SK-N-SH (cell line): ENCODE results near the gene DHRS4L2. TPM values are rescaled to one million over a fixed set of nuclear protein-coding genes. Genes with fewer than 3 reads are reported as not detected.
"Not testable (repeated sequence)": the region's sequence is repeated elsewhere in the genome, so short reads cannot be mapped to it uniquely, and the experiment has no call there.

Source experiments
- CTCF ChIA-PET: fragments of 300-600, 350-600 bp; formaldehyde crosslinking; extraction: SDS; loops from one replicate; lab custom pipeline; 2021; lab: Yijun Ruan, JAX
- POLR2A ChIA-PET: fragments of 350-600 bp; sonication (Branson Sonifier 250); formaldehyde crosslinking; extraction: SDS; loops from one replicate; lab custom pipeline; 2020; ENCODE audit warnings: antibody characterized with exemption, inconsistent platforms; lab: Yijun Ruan, JAX
- DNase-seq: peaks from one replicate; pipeline ENCODE4 v3.0.0; 2012
- H2AFZ ChIP-seq: fragments of 200-600 bp; sonication (generic); 2 replicates; pipeline ENCODE4 v1.8.1; 2016; ENCODE audit warnings: antibody characterized with exemption, mild to moderate bottlenecking, low read depth
- H3F3A ChIP-seq: fragments of 200-600 bp; sonication (generic); replicated peaks from 2 replicates; pipeline ENCODE3; 2016; ENCODE audit warnings: antibody characterized with exemption, mild to moderate bottlenecking; ENCODE audit not compliant: insufficient read depth
- H3K27ac ChIP-seq, 2 experiments: fragments of 200-500 bp in 1 of 2; fragments of 200-600 bp in 1 of 2; sonication (Bioruptor generic) in 1 of 2; sonication (generic), shearing (Covaris generic) in 1 of 2; 2 replicates each; pipeline versions ENCODE4 v1.5.1 to v1.6.1; 2014 to 2016; ENCODE audit warnings: low read depth in 2 of 2, inconsistent platforms in 1 of 2, low read length in 1 of 2, mild to moderate bottlenecking in 1 of 2, mixed read lengths in 1 of 2
- H3K27me3 ChIP-seq: fragments of 200-600 bp; sonication (generic), shearing (Covaris generic); 2 replicates; pipeline ENCODE4 v1.6.1; 2016; ENCODE audit warnings: mixed run types; ENCODE audit not compliant: insufficient read depth
- H3K36me3 ChIP-seq, 2 experiments: fragments of 200-500 bp in 1 of 2; fragments of 200-600 bp in 1 of 2; sonication (Bioruptor generic) in 1 of 2; sonication (generic) in 1 of 2; replicated peaks in 1 of 2; 2 replicates each; pipeline versions ENCODE3 to v1.5.1; 2014 to 2016; ENCODE audit warnings: low read length in 1 of 2, mild to moderate bottlenecking in 1 of 2; ENCODE audit not compliant: insufficient read depth in 2 of 2, control insufficient read depth in 1 of 2
- H3K4me1 ChIP-seq, 2 experiments: fragments of 200-500 bp in 1 of 2; fragments of 200-600 bp in 1 of 2; sonication (Bioruptor generic) in 1 of 2; sonication (generic), shearing (Covaris generic) in 1 of 2; 2 replicates each; pipeline versions ENCODE4 v1.5.1 to v1.6.1; 2014 to 2016; ENCODE audit warnings: low read depth in 1 of 2, low read length in 1 of 2, mixed run types in 1 of 2; ENCODE audit not compliant: insufficient read depth in 2 of 2, control insufficient read depth in 1 of 2
- H3K4me2 ChIP-seq: fragments of 200-600 bp; sonication (generic), shearing (Covaris generic); 2 replicates; pipeline ENCODE4 v1.6.1; 2017; ENCODE audit warnings: mixed run types
- H3K4me3 ChIP-seq, 2 experiments: fragments of 200-500 bp in 1 of 2; fragments of 200-600 bp in 1 of 2; sonication (Bioruptor generic) in 1 of 2; sonication (generic), shearing (Covaris generic) in 1 of 2; 2 replicates each; pipeline versions ENCODE4 v1.5.1 to v1.8.1; 2014 to 2016; ENCODE audit warnings: low read depth in 2 of 2, inconsistent platforms in 1 of 2, low read length in 1 of 2, mild to moderate bottlenecking in 1 of 2, mixed read lengths in 1 of 2, moderate library complexity in 1 of 2
- H3K79me2 ChIP-seq: fragments of 200-600 bp; sonication (generic); 2 replicates; pipeline ENCODE4 v1.8.1; 2017; ENCODE audit warnings: mild to moderate bottlenecking; ENCODE audit not compliant: insufficient read depth
- H3K9ac ChIP-seq: fragments of 200-600 bp; sonication (generic); 2 replicates; pipeline ENCODE4 v1.6.1; 2017; ENCODE audit warnings: mixed run types
- H3K9me2 ChIP-seq: fragments of 200-600 bp; sonication (generic); 2 replicates; pipeline ENCODE4 v1.6.1; 2017; ENCODE audit warnings: mixed run types
- H3K9me3 ChIP-seq: fragments of 200-600 bp; sonication (generic); 2 replicates; pipeline ENCODE4 v1.6.1; 2017; ENCODE audit warnings: mixed run types, mild to moderate bottlenecking, moderate library complexity
- H4K20me1 ChIP-seq: fragments of 200-600 bp; sonication (generic); 2 replicates; pipeline ENCODE4 v1.6.1; 2017; ENCODE audit warnings: mild to moderate bottlenecking, mixed run types; ENCODE audit not compliant: insufficient read depth
- WGBS: methylation state at CpG from one replicate; pipeline ENCODE4 v1.1.6; 2017; ENCODE audit warnings: low lambda C conversion rate; 5-methylcytosine and 5-hydroxymethylcytosine counted together
- polyA plus RNA-seq, 3 experiments: library from polyadenylated mRNA; depleted of rRNA; stranded (reverse); fragments of >200 nt; gene quantifications; 2 replicates each; pipeline ENCODE4 v1.2.3, GENCODE V29; 2012
- TF ChIP-seq, protein P1 (sequence below): fragments of 200-600 bp; sonication (generic); IDR thresholded peaks from 2 replicates; pipeline ENCODE4 v1.6.1; 2017; ENCODE audit warnings: antibody characterized with exemption, mild to moderate bottlenecking, moderate library complexity

DHRS4L2 gene
- polyA plus RNA-seq, 1 of the 3 experiments (the other 2 are of a cell fraction) = 14.6 TPM

DNA sequence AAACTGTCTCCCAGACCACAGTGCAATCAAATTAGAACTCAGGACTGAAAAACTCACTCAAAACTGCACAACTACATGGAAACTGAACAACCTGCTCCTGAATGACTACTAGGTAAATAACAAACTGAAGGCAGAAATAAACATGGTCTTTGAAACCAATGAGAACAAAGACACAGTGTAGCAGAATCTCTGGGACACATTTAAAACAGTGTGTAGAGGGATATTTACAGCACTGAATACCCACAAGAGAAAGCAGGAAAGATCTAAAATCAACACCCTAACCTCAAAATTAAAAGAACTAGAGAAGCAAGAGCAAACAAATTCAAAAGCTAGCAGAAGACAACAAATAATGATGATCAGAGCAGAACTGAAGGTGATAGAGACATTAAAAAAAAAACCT lies 14.7 kb upstream of the DHRS4L2 start:
- H3K4me3 ChIP-seq, H4K20me1 ChIP-seq, H3K36me3 ChIP-seq, H3K9me3 ChIP-seq, H3K27ac ChIP-seq, H3K4me1 ChIP-seq, H3K9ac ChIP-seq, H3K4me2 ChIP-seq, H3K27me3 ChIP-seq, POLR2A ChIA-PET, H3K9me2 ChIP-seq, DNase-seq, H3K79me2 ChIP-seq, H2AFZ ChIP-seq, H3F3A ChIP-seq: not testable (repeated sequence)
- CTCF ChIA-PET = interaction anchor here (1.7 kb wide), 1 partner anchor 84 kb away, joined by 4 read pairs; no protein-coding TSS in a partner anchor

DNA sequence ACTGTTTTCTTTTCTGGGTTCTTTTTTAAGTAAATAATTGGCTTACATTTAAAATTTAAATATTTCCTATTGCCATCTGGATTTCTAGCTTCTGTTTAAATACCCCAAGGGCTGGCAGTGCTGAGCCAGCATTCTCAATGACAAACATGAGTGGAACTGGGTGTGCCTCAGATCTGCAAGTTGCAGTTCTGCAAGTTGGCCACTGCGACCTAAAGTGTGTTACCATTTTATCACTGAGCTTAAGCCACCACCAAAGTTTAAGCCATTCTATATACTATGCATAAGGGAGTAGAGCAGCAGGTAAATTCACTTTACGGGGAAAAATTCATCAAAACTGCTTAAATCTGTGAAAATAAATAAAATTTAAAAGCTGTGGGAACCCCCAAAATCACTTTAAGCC lies 11.5 kb upstream of the DHRS4L2 start:
- CTCF ChIA-PET, H4K20me1 ChIP-seq, POLR2A ChIA-PET, H3K4me1 ChIP-seq, H3K4me3 ChIP-seq, H3K36me3 ChIP-seq, DNase-seq, H2AFZ ChIP-seq, H3K27me3 ChIP-seq, H3K4me2 ChIP-seq, H3K9ac ChIP-seq, H3K9me2 ChIP-seq, H3K27ac ChIP-seq, H3F3A ChIP-seq, H3K9me3 ChIP-seq, H3K79me2 ChIP-seq: not testable (repeated sequence)
- TF ChIP-seq, protein P1, sequence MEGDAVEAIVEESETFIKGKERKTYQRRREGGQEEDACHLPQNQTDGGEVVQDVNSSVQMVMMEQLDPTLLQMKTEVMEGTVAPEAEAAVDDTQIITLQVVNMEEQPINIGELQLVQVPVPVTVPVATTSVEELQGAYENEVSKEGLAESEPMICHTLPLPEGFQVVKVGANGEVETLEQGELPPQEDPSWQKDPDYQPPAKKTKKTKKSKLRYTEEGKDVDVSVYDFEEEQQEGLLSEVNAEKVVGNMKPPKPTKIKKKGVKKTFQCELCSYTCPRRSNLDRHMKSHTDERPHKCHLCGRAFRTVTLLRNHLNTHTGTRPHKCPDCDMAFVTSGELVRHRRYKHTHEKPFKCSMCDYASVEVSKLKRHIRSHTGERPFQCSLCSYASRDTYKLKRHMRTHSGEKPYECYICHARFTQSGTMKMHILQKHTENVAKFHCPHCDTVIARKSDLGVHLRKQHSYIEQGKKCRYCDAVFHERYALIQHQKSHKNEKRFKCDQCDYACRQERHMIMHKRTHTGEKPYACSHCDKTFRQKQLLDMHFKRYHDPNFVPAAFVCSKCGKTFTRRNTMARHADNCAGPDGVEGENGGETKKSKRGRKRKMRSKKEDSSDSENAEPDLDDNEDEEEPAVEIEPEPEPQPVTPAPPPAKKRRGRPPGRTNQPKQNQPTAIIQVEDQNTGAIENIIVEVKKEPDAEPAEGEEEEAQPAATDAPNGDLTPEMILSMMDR = peak; percentile 15; the same call in 1 of the 2 replicates
- WGBS = 43% methylated on average over 2 of the region's 2 CpGs

DNA sequence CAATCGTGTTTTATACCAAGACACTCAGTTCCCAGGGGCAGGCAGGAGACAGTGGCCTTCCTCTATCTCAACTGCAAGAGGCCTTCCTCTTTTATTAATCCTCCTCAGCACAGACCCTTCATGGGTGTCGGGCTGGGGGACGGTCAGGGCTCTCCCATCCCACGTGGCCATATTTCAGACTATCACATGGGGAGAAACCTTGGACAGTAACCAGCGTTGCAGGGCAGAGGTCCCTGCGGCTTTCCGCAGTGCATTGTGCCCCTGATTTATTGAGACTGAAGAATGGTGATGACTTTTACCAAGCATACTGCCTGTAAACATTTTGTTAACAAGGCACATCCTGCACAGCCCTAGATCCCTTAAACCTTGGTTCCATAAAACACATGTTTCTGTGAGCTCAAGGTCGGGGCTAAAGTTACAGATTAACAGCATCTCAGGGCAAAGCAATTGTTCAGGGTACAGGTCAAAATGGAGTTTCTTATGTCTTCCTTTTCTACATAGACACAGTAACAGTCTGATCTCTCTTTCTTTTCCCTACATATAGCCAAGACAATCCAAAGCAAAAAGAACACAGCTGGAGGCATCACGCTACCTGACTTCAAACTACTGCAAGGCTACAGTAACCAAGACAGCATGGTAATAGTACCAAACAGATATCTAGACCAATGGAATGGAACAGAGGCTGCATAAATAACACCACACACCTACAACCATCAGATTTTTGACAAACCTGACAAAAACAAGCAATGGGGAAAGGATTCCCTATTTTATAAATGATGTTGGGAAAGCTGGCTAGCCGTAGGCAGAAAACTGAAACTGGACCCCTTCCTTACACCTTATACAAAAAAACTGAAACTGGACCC lies 6.5 kb upstream of the DHRS4L2 start:
- H4K20me1 ChIP-seq, H3K9ac ChIP-seq, H3K4me3 ChIP-seq, H3K27me3 ChIP-seq, H3K36me3 ChIP-seq, H2AFZ ChIP-seq, POLR2A ChIA-PET, CTCF ChIA-PET, H3K9me2 ChIP-seq, H3K4me2 ChIP-seq, H3F3A ChIP-seq, H3K9me3 ChIP-seq, H3K4me1 ChIP-seq, DNase-seq, H3K27ac ChIP-seq, H3K79me2 ChIP-seq: not testable (repeated sequence)
- WGBS = 81% methylated on average over 8 of the region's 10 CpGs
